Spleen (tissue), 11 donors: ENCODE results near the gene GMDS. TPM values are rescaled to one million over a fixed set of nuclear protein-coding genes. Genes with fewer than 3 reads are reported as not detected.

ENCODE experiments used
- DNase-seq: peaks from one replicate; pipeline ENCODE4 v3.0.0-alpha.2; 2020
- H3K27ac ChIP-seq, 8 donors: fragments of 200-600 bp; sonication (generic) in 7 of 8; 1 replicate in 4 of 8; 2 replicates in 4 of 8; pipeline versions ENCODE4 v1.5.0 to v1.8.0; 2016 to 2021; ENCODE audit warnings: inconsistent platforms in 4 of 8, mild to moderate bottlenecking in 4 of 8, moderate library complexity in 1 of 8
- H3K27me3 ChIP-seq, 7 donors: fragments of 200-600 bp; sonication (generic) in 6 of 7; replicated peaks in 1 of 7; 1 replicate in 4 of 7; 2 replicates in 3 of 7; pipeline versions ENCODE4 v1.5.0 to v1.8.0; 2016 to 2021; ENCODE audit warnings: inconsistent platforms in 3 of 7, mild to moderate bottlenecking in 1 of 7
- H3K36me3 ChIP-seq, 6 donors: fragments of 200-600 bp; sonication (generic) in 5 of 6; 1 replicate in 4 of 6; 2 replicates in 2 of 6; pipeline versions ENCODE4 v1.5.0 to v1.8.0; 2016 to 2021; ENCODE audit warnings: inconsistent platforms in 2 of 6
- H3K4me1 ChIP-seq, 6 donors: fragments of 200-600 bp; sonication (generic) in 5 of 6; 1 replicate in 3 of 6; 2 replicates in 3 of 6; pipeline versions ENCODE4 v1.5.0 to v1.8.0; 2016 to 2021; ENCODE audit warnings: inconsistent platforms in 3 of 6
- H3K4me3 ChIP-seq, 8 donors: fragments of 200-600 bp; sonication (generic) in 7 of 8; 1 replicate in 4 of 8; 2 replicates in 4 of 8; pipeline versions ENCODE4 v1.5.0 to v1.8.0; 2016 to 2021; ENCODE audit warnings: inconsistent platforms in 4 of 8, mild to moderate bottlenecking in 4 of 8, moderate library complexity in 2 of 8
- H3K9me3 ChIP-seq, 8 donors: fragments of 200-600 bp; sonication (generic) in 7 of 8; 1 replicate in 4 of 8; 2 replicates in 4 of 8; pipeline versions ENCODE4 v1.5.0 to v1.8.0; 2016 to 2021; ENCODE audit warnings: inconsistent platforms in 4 of 8
- CTCF ChIP-seq, 11 experiments: fragments of 200-600 bp in 7 of 11; fragments of 450-650 bp in 4 of 11; sonication (generic) in 4 of 11; IDR thresholded peaks in 8 of 11; conservative IDR thresholded peaks in 3 of 11; 1 replicate in 7 of 11; 2 replicates in 4 of 11; pipeline versions ENCODE4 v1.4.0 to v1.8.0; 2016 to 2021; ENCODE audit warnings: antibody characterized with exemption in 11 of 11, inconsistent platforms in 4 of 11, mild to moderate bottlenecking in 1 of 11
- POLR2A ChIP-seq, 3 donors: fragments of 450-650 bp; IDR thresholded peaks; one replicate each; pipeline ENCODE4 v1.5.1; 2017; ENCODE audit warnings: antibody characterized with exemption in 3 of 3, mild to moderate bottlenecking in 1 of 3
- POLR2AphosphoS5 ChIP-seq, 3 donors: sonication (generic); formaldehyde crosslinking; IDR thresholded peaks; one replicate each; pipeline ENCODE4 v1.5.1; 2017; ENCODE audit warnings: antibody characterized with exemption in 3 of 3
- WGBS, 5 donors: extraction: QIAGEN DNeasy Blood & Tissue Kit in 3 of 5; methylation state at CpG; one replicate each; pipeline versions ENCODE4 v1.1.5 to v1.1.7; 2013 to 2018; 5-methylcytosine and 5-hydroxymethylcytosine counted together
- intact Hi-C: fragments of 100-400 bp; cut with DNase I; formaldehyde crosslinking; loops from one replicate; pipeline ENCODE4 v1.15.0; 2023; ENCODE audit warnings: low total_unique reads
- polyA plus RNA-seq, 3 donors: library from polyadenylated mRNA; stranded (reverse); fragments of 200-250 nt; gene quantifications; one replicate each; pipeline ENCODE4 v1.2.1, GENCODE V29; 2013
- total RNA-seq, 7 donors: library from RNA; depleted of rRNA in 3 of 7; stranded (reverse); fragments of >200 nt in 3 of 7; fragmentation: NEBNext Ultra II Directional in 4 of 7; extraction: Animal tissue kit (Norgen Biotek cat#: 25700) in 4 of 7; gene quantifications; one replicate each; pipeline versions ENCODE4 v1.1.0 to v1.2.1, GENCODE V29; 2016 to 2021
- donor health status: healthy with polysubstance abuse.
- donor health status: DM: no; HTN: no; CAD: no; lungs with moderate emphysema.
- donor health status: DM: no; HTN: no; CAD: no.
- donor health status: Bipolar disorder and iron deficiency.
- donor health status: healthy.
- donor health status: DM: no; HTN: no; CAD: no.
- donor health status: DM: yes; HTN: yes; CAD: no.

GMDS gene
- total and polyA plus RNA-seq, 10 donors: 9.1 to 30.8 (median 17.7) TPM

GRCh38 chr6:2221726-2222274 is 23.6 kb downstream of the GMDS start:
- WGBS, 5 donors: 8 to 16% (median 9%) methylated on average over 6 of the region's 6 CpGs
- Histone ChIP-seq H3K9me3 (no peaks in the 10 kb centered on the region), H3K36me3 (no peaks in the 10 kb centered on the region), H3K27me3 (no peaks in the 10 kb centered on the region), H3K27ac (peak overlapping the region; percentile 43 to 86 (median 80)), H3K4me3 (peak overlapping the region; percentile 43 to 69 (median 48)), H3K4me1 (peaks cover 0 to 19% (median 15%) of the 10 kb centered on the region in 6 donors)
- no peak for DNase-seq
- no peak for TF ChIP-seq CTCF (IDR thresholded peaks at IDR 0.05 in 8 of 11, conservative IDR thresholded peaks at IDR 0.05 in 3 of 11)
- no peak for TF ChIP-seq POLR2A (IDR thresholded peaks at IDR 0.05)
- TF ChIP-seq POLR2AphosphoS5 (IDR thresholded peaks at IDR 0.05): no peak
- intact Hi-C loops: no loop called here

- TF ChIP-seq POLR2A (IDR thresholded peaks at IDR 0.05): no peak
- TF ChIP-seq CTCF (IDR thresholded peaks at IDR 0.05 in 8 of 11, conservative IDR thresholded peaks at IDR 0.05 in 3 of 11): no peak
- TF ChIP-seq POLR2AphosphoS5 (IDR thresholded peaks at IDR 0.05): no peak
- DNase-seq: no peak
- intact Hi-C loops: no loop called here
- Histone ChIP-seq H3K36me3 (no peaks in the 10 kb centered on the region), H3K4me1 (peaks cover 0 to 19% (median 15%) of the 10 kb centered on the region in 6 donors), H3K27ac (no peak overlapping the region), H3K4me3 (no peak overlapping the region), H3K9me3 (no peaks in the 10 kb centered on the region), H3K27me3 (no peaks in the 10 kb centered on the region)
- 89 to 96% (median 94%) methylated on average over 6 of the region's 6 CpGs for WGBS, 5 donors
Observed at GRCh38 chr6:2220154-2220553, 25.3 kb downstream of the GMDS start.

- no peak for DNase-seq
- 80 to 94% (median 87%) methylated on average over 6 of the region's 6 CpGs for WGBS, 5 donors
- TF ChIP-seq POLR2AphosphoS5 (IDR thresholded peaks at IDR 0.05) (no peak), POLR2A (IDR thresholded peaks at IDR 0.05) (no peak), CTCF (IDR thresholded peaks at IDR 0.05 in 8 of 11, conservative IDR thresholded peaks at IDR 0.05 in 3 of 11) (no peak)
- H3K4me1 ChIP-seq: peaks cover 0 to 19% (median 15%) of the 10 kb centered on the region in 6 donors
- no peaks in the 10 kb centered on the region for H3K27me3 ChIP-seq
- H3K4me3 ChIP-seq: no peak overlapping the region
- H3K27ac ChIP-seq: no peak overlapping the region
- H3K36me3 ChIP-seq: no peaks in the 10 kb centered on the region
- no peaks in the 10 kb centered on the region for H3K9me3 ChIP-seq
- intact Hi-C loops: no loop called here
Observed at GRCh38 chr6:2218866-2219265, 26.5 kb downstream of the GMDS start.

- no peaks in the 10 kb centered on the region for H3K9me3 ChIP-seq
Observed at GRCh38 chr6:2216794-2217383, 28.5 kb downstream of the GMDS start.

More at GRCh38 chr6:2216794-2217383, 28.5 kb downstream of the GMDS start:
- Histone ChIP-seq H3K4me1 (peaks cover 0 to 10% (median 7%) of the 10 kb centered on the region in 6 donors), H3K27me3 (no peaks in the 10 kb centered on the region), H3K36me3 (no peaks in the 10 kb centered on the region), H3K27ac (no peak overlapping the region), H3K4me3 (no peak overlapping the region)
- intact Hi-C loops: no loop called here
- DNase-seq: no peak
- TF ChIP-seq CTCF (IDR thresholded peaks at IDR 0.05 in 8 of 11, conservative IDR thresholded peaks at IDR 0.05 in 3 of 11) (no peak), POLR2A (IDR thresholded peaks at IDR 0.05) (no peak), POLR2AphosphoS5 (IDR thresholded peaks at IDR 0.05) (no peak)
- 93 to 95% (median 94%) methylated on average over 13 of the region's 13 CpGs for WGBS, 5 donors
